Stimulated activated CD8-positive, alpha-beta memory T cell treated with anti-CD3 and anti-CD28 coated beads, Interleukin-7, amount 100 ng/mL, for 48 hours (primary cell): ENCODE measurements around the gene UGT2B17.

Experiments used
- DNase-seq, 2 donors: peaks; one replicate each; pipeline ENCODE4 v3.0.0-alpha.2; 2020; ENCODE audit warnings: low read depth in 1 of 2; ENCODE audit errors: extremely low read depth in 1 of 2

Gene UGT2B17

GRCh38 chr4:68490826-68491457 lies 85.2 kb downstream of the UGT2B17 start:
- no peak for DNase-seq

- no peak for DNase-seq
Observed at GRCh38 chr4:68489338-68489737, 86.8 kb downstream of the UGT2B17 start.
